T follicular helper cell (primary cell): ENCODE data around the gene CPE.

Experiments
- DNase-seq: peaks from one replicate; pipeline ENCODE4 v3.0.0-alpha.2; 2020; ENCODE audit warnings: low read depth

CPE gene

DNA sequence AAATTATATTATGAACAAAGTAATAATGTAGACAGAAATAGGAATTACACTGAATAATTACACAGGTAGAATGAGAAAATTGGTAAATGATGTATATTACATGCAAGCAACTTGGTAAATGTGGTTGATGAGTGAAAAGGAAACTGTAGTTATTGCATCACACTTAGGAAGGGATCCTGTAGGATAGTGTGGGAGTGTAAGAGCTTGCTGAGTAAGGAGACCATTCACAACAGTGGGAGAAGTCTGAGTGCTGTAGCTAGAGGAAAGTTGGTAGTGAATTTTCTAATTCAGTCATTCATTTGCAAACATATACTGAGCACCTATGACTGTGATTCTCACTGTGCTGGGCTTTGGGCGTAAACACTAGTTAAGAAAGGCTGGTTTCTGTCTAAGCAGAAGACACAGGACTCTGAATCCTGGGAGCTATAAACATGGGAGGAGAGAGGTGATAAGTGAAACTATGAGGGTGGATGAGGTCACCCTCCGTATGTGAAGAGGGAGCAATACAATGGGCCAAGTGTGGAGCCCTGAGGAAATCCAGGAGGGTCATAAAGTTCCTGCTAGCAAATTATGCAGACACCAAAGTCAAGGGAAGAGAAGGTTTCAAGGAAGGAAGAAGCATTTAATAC is 14.2 kb upstream of the CPE start:
- DNase-seq = no peak

DNA sequence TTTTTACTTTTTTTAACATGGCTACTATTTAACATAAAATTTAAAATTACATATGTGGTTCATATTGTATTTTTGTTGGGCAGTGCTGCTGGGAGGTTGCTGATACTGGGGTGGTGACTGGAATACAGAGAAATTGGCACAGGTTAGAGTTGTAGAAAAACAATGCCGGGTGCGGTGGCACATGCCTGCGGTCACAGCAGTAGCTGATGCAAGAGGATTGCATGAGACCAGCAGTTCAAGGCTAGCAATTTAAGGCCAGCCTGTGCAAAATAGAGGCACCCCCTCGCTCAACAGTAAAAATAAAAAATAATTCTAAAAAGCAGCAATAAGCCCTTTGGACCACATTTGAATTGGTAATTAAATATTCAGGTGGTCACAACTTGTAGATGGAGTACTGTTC is 11.8 kb upstream of the CPE start:
- no peak for DNase-seq

- no peak for DNase-seq
These were observed 10.7 kb upstream of the CPE start for GRCh38 chr4:165368114-165368513.

GRCh38 chr4:165368567-165368966 is 10.2 kb upstream of the CPE start:
- no peak for DNase-seq

- no peak for DNase-seq
These were observed 9.3 kb upstream of the CPE start for GRCh38 chr4:165369522-165369921.

DNA sequence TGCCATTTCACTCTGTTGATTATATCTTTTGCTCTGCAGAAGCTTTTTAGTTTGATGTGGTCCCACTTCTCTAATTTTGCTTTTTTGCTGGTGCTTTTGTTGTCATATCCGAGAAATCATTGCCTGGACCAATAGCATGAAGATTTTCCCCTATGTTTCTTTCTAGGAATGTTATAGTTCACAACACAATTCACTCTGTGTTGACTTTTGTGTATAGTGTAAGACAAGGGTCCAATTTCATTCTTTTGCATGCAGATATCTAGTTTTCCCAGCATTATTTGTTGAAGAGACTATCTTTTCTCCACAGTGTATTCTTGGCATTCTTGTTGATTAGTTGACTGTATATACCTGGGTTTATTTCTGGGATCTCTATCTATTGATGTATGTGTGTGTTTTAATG is 8.3 kb upstream of the CPE start:
- no peak for DNase-seq

DNA sequence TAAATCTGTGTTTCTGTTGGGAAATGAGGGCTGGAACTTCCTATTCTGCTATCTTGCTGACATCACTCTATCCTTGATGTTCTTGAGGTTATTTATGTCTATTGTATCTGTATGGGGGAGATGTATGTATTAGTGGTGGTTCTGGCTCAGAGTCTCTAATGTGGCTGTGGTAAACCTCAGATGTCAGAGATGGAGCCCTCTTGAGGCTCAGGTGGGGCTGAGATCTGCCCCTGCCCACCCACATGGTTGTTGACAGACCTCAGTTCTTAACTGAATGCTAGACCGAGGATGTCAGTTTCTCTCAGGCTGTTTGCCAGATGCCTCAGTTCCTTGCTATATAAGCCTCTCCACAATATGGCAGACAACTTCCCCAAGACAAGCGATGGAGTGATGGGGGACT is 3.3 kb upstream of the CPE start:
- no peak for DNase-seq

- no peak for DNase-seq
These were observed 437 bp upstream of the CPE start for GRCh38 chr4:165378398-165378744.

GRCh38 chr4:165379678-165380064 is 863 bp downstream of the CPE start:
- DNase-seq = peak; percentile 0

GRCh38 chr4:165380805-165381204 is 2.0 kb downstream of the CPE start:
- DNase-seq = no peak

DNA sequence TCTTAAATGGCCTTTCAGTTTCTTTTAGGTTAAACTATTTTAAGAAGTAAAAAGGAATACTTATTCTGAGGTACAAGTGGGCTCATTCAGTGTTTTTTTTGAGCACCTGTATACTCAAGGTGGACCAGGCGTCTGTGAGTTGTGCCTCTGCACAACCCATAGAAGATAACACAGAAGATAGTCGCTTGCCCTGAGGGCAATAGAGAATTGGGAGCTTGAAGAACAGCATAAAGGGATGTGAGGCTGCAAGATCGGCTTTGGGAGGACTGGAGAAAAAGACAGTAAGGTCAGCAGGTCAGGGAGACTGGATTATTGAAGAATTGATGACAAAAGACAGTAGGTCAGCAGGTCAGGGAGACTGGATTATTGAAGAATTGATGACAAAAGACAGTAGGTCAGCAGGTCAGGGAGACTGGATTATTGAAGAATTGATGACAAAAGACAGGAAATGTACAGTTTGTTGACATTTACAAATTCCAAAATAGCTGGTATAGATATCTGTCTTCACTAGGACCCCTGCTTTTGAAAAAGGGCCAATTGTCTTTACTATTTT is 3.1 kb downstream of the CPE start:
- DNase-seq = no peak

GRCh38 chr4:165382640-165383039 is 3.8 kb downstream of the CPE start:
- DNase-seq = no peak

GRCh38 chr4:165383591-165384073 is 4.8 kb downstream of the CPE start:
- DNase-seq = no peak

GRCh38 chr4:165384186-165384585 is 5.4 kb downstream of the CPE start:
- no peak for DNase-seq

GRCh38 chr4:165384598-165384997 is 5.8 kb downstream of the CPE start:
- no peak for DNase-seq

DNA sequence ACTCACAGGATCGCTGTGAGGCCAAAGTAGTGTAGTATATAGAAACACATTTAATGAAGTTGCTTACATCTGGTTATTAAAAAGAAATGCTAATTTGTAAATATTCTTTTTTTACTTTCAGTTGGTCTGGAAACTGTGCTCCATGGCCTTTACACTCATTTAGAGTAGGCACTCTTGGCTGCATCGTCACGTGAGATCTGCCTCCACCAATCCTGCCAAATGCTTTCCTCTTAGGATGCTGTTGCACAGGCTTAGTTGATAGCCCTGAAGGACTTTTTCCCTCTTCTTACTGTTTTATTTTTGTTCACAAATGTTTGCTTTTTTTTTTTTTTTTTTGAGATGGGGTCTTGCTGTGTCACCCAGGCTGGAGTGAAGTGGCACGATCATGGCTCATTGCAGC is 6.3 kb downstream of the CPE start:
- DNase-seq = no peak

DNA sequence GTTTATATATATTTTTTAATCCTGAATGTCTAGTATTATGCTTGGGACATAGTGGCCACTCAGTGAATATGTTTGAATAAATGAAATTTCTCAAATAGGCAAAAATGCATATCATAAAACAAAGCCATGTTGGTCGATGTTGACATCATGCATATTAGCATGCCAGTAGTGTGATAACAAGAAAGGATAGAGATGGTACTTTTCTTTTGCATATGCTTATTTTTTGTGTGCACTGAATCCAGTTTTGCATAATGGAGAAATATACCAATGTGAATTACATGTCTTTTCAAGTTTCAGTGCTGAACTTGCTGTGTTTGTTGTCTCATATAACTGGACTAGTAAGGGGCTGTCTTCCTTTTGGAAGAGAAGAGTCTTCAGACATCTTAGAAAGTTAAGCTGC is 7.5 kb downstream of the CPE start:
- DNase-seq = no peak

DNA sequence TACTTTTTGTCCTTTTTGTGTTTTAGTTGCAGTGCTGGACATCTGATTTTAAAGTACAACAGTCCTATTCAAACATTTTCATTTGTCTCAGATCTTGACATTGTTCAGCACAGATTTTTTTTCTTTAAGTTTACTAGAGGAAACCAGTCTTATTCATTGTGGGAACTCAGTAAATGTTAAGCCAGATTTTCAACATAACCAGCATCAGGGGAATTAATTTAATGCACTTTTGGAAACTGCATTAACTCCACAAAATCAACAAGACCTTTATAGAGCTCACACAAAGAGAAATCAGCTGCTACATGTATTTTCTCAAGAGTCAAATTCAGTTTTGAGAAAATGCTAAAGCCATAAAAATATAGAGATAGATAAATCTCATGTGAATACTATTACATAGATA is 9.9 kb downstream of the CPE start:
- DNase-seq = no peak

DNA sequence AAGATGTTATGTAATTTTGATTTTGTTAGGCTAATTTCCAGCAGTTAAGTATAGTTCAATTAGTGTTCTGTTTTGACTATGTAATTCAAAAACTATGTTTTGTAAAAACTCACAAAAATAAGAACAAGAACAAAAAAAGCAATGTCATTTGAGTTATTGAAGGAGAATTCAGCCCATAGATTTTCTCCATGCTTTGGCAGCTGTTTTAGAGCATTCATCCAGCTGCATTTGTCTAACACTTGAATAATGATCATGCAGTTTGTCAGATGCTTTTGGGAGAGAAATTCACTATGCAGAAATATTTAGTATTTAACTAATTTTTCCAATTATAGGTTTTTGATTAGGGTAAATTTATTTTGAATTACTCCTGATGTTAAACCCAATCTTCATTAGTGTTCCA is 14.2 kb downstream of the CPE start:
- no peak for DNase-seq

DNA sequence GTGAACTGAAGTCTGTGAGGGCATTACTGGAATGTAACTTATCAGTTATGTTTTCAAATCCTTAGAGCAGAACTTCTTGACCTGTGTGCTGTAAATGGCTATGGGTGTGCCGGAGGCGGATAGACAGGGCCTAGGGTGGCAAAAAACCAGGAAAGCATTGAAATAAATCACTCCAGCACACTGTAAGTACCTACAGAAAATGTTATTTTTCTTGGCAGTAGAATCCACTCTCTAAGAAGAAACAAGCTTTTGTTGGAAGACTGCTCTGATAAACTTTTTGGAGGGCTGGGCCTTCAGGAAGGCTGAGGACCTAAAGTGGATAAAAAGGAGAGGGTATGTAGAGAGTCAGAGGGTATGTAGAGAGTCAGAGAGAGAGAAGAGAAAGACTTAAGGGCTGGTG is 14.9 kb downstream of the CPE start:
- DNase-seq = no peak

GRCh38 chr4:165394275-165394674 is 15.5 kb downstream of the CPE start:
- DNase-seq = no peak

GRCh38 chr4:165398570-165398969 is 19.8 kb downstream of the CPE start:
- no peak for DNase-seq

DNA sequence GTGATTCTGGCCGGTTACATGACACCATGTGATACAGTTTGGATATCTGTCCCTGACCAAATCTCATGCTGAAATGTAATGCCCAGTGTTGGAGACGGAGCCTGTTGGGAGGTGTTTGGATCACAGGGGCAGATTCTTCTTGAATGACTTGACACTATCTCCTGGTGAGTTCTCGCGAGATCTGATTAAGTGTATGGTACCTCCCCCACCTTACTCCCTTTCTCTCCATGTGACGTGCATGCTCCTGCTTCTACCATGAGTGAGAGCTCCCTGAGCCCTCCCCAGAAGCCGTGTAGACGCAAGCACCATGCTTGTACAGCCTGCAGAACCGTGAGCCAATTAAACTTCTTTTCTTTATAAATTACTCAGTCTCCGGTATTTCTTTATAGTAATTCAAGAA is 23.6 kb downstream of the CPE start:
- no peak for DNase-seq

DNA sequence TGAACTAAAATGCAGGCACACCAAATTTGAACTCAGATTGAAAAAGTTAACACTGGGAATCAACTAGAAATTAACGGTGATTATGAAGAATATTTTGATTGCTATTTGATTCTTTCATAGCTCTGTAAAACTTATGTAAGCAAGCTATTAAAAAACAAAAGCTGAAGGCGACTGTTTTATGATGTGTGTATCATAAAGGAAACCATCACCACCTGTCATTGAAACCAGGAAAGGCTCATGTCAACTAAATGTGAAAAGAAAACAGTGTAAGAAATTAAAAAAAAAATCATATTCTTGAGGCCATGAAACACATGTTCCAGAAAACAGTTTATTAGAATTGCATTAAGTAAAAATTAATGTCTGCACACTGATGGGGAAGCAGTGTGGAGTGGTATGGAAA is 24.2 kb downstream of the CPE start:
- DNase-seq = no peak
